Measurements from ENCODE around the gene WDR17.

GRCh38 chr4:176149680-176150355, 84.2 kb downstream of the WDR17 start:
- no peak for TF ChIP-seq CTCF (IDR thresholded peaks at IDR 0.05; ENCODE audit: insufficient read depth, low read depth, low read length)
- no peak for TF ChIP-seq EZH2 (IDR thresholded peaks at IDR 0.05; ENCODE audit: insufficient read depth, low read length)
